ENCODE results near the gene OR51G1.

OR51G1 gene

DNA sequence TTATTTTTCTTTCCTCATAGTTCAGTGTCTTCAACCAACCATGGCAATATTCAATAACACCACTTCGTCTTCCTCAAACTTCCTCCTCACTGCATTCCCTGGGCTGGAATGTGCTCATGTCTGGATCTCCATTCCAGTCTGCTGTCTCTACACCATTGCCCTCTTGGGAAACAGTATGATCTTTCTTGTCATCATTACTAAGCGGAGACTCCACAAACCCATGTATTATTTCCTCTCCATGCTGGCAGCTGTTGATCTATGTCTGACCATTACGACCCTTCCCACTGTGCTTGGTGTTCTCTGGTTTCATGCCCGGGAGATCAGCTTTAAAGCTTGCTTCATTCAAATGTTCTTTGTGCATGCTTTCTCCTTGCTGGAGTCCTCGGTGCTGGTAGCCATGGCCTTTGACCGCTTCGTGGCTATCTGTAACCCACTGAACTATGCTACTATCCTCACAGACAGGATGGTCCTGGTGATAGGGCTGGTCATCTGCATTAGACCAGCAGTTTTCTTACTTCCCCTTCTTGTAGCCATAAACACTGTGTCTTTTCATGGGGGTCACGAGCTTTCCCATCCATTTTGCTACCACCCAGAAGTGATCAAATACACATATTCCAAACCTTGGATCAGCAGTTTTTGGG, 42.2 kb downstream of the OR51G1 start, which contains the start of gene OR51T1:
TSS of gene OR51T1 (plus strand) at position 41 of the 641 bp plus-strand sequence. CDS start at position 41, 0 bp downstream.
- H3K9me3 ChIP-seq (ENCODE audit: insufficient read depth, low read length), result no peaks in the 10 kb centered on the region
- TF ChIP-seq EZH2phosphoT487 (conservative IDR thresholded peaks at IDR 0.05; ENCODE audit: low read length), result no peak
- TF ChIP-seq, protein P1, sequence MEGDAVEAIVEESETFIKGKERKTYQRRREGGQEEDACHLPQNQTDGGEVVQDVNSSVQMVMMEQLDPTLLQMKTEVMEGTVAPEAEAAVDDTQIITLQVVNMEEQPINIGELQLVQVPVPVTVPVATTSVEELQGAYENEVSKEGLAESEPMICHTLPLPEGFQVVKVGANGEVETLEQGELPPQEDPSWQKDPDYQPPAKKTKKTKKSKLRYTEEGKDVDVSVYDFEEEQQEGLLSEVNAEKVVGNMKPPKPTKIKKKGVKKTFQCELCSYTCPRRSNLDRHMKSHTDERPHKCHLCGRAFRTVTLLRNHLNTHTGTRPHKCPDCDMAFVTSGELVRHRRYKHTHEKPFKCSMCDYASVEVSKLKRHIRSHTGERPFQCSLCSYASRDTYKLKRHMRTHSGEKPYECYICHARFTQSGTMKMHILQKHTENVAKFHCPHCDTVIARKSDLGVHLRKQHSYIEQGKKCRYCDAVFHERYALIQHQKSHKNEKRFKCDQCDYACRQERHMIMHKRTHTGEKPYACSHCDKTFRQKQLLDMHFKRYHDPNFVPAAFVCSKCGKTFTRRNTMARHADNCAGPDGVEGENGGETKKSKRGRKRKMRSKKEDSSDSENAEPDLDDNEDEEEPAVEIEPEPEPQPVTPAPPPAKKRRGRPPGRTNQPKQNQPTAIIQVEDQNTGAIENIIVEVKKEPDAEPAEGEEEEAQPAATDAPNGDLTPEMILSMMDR (IDR thresholded peaks at IDR 0.05; ENCODE audit: insufficient read depth, low read length, poor library complexity, severe bottlenecking), result no peak
- H3K4me2 ChIP-seq (ENCODE audit: low read depth, low read length, poor library complexity, severe bottlenecking), result no peak within 1 kb of the TSS
- H4K20me1 ChIP-seq (ENCODE audit: low read depth, low read length), result no peaks in the 10 kb centered on the region
- no peak within 1 kb of the TSS for H2AFZ ChIP-seq (ENCODE audit: low read depth, low read length, severe bottlenecking)
- H3K9ac ChIP-seq (ENCODE audit: low read length), result no peak within 1 kb of the TSS
- no peak within 1 kb of the TSS for H3K27ac ChIP-seq (ENCODE audit: low read depth, low read length)
- H3K9me2 ChIP-seq (replicated peaks; ENCODE audit: insufficient read depth, low read length), result no peaks in the 10 kb centered on the region
- no peaks in the 10 kb centered on the region for H3K79me2 ChIP-seq (ENCODE audit: insufficient read depth, low read length)
- H3F3A ChIP-seq (ENCODE audit: insufficient read depth), result no peaks in the 10 kb centered on the region
- H3K36me3 ChIP-seq (ENCODE audit: low read length), result no peaks in the 10 kb centered on the region
- no peaks in the 10 kb centered on the region for H3K27me3 ChIP-seq (ENCODE audit: low read length)
- no peak within 1 kb of the TSS for H3K4me3 ChIP-seq (ENCODE audit: insufficient read depth, low read length, poor library complexity, severe bottlenecking)

DNA sequence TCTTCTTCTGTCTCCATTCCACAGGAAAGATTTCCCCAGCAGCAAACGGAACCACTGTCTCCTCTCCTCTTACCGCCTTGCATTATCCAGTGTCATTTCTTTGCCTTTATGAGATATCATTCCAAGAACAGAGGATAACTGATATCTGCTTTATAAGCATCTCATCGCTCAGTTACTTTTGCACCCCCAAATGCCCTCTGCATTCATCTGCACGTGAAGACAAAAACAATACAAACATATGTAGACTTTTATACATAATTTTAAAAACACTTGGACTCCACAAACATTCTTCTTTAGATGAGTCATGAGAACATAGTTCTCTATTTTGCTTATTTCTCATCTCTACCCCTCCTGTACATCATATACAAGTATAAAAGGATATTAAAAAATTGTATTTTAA, 43.0 kb downstream of the OR51G1 start:
- no peak overlapping the region for H3K4me3 ChIP-seq (ENCODE audit: insufficient read depth, low read length, poor library complexity, severe bottlenecking)
- H3K79me2 ChIP-seq (ENCODE audit: insufficient read depth, low read length), result no peaks in the 10 kb centered on the region
- no peaks in the 10 kb centered on the region for H3F3A ChIP-seq (ENCODE audit: insufficient read depth)
- TF ChIP-seq EZH2phosphoT487 (conservative IDR thresholded peaks at IDR 0.05; ENCODE audit: low read length), result no peak
- TF ChIP-seq, protein P1 (IDR thresholded peaks at IDR 0.05; ENCODE audit: insufficient read depth, low read length, poor library complexity, severe bottlenecking), result no peak
- no peaks in the 10 kb centered on the region for H3K27me3 ChIP-seq (ENCODE audit: low read length)
- no peak overlapping the region for H3K4me2 ChIP-seq (ENCODE audit: low read depth, low read length, poor library complexity, severe bottlenecking)
- no peak overlapping the region for H3K9ac ChIP-seq (ENCODE audit: low read length)
- H4K20me1 ChIP-seq (ENCODE audit: low read depth, low read length), result no peaks in the 10 kb centered on the region
- no peak overlapping the region for H2AFZ ChIP-seq (ENCODE audit: low read depth, low read length, severe bottlenecking)
- no peaks in the 10 kb centered on the region for H3K9me2 ChIP-seq (replicated peaks; ENCODE audit: insufficient read depth, low read length)
- H3K27ac ChIP-seq (ENCODE audit: low read depth, low read length), result no peak overlapping the region
- H3K36me3 ChIP-seq (ENCODE audit: low read length), result no peaks in the 10 kb centered on the region
- H3K9me3 ChIP-seq (ENCODE audit: insufficient read depth, low read length), result no peaks in the 10 kb centered on the region

All from SU-DHL-6 (cell line).